Effector CD4-positive, alpha-beta T cell (primary cell): Measurements from ENCODE around the gene FOXN1.
A peak's percentile ranks its signal among the peaks of the same experiment; 100 is the strongest.

Experiments used
- DNase-seq: peaks from one replicate; pipeline ENCODE4 v3.0.0-alpha.2; 2020

Gene FOXN1

GRCh38 chr17:28576758-28577465 is 70.8 kb downstream of the FOXN1 start, which contains the start of gene ALDOC:
TSS of gene ALDOC (minus strand) at chr17:28576895. CDS start at chr17:28575532, 1,363 bp downstream.
- DNase-seq = peak; percentile 97

DNA sequence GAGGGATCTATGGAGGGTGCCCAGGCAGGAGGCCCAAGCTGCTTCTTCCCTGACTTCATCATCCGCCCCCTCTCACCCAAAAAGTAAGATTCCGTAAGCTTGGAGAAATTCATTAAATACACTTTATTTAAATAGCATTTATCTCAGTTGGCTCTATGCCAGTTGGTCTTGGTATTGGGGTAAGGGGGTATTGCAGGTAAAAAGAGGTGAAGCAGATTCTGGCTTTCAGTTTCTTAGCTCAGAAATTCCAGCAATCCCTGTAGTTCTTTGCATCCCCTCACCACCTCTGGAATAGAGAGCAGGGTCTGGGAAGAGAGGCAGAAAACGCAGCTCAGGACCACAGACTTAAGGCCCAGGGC is 71.3 kb downstream of the FOXN1 start:
- no peak for DNase-seq

DNA sequence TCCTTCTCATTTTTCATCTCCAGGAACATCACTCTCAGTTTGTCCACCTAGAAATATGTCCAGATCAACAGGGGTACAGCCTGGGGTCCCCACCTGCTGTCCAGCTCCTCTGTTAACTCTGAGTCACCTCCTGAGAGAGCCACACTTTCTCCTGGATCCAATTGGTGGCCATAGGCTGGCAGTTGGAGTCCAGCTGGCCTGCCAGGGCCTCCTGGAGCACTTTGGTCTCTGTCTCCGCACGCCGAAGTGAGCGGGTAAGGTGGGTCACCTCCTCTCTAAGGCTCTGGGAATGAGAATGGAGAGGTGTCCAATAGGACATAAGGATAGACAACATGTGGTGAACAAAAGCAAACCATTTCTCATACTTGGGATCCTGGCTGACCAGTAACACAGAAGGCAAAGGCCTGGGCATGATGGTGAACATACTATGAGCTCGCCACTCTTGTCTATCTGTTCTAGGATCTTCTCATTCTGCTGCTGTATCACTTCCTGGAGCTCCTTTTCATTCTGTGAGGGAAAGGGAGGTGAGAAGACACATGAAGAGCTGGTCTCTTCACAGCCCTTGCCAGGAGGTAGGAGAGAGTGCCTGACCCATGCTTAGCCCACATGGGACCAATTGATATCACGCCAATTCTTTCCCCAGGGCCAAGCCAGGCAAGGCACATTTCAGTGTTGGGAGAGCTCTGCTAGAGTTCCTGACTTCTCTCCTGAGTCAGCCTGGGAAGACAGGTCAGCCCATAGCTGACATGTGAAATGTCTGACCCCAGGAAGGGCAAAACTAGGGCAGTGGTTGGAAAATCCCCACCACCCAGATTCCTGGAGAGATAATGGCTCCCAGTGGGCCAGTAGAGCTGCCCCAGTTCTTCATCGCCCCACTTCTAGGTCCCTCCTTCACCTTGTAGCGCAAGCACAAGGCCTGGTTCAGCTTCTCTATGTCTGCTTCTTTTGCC is 72.4 kb downstream of the FOXN1 start:
- DNase-seq = no peak

DNA sequence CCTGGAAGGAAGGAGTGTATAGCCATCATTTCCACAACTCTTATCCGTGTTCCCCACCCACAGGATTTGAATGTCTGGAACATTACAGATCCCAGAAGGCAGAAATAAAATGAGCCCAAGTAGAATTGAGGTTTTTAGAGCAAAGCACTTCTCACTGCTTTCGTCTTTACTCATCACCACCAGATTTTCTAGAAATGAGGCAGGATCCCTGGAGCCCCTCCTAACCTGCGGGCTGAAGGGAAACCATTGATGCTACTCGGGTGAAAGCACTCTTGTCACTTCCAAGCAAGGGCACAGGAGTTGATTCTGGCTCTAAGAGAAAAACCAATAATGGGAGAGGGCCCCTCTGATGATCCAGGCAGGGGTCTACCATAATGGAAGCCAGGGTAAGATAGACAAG is 73.4 kb downstream of the FOXN1 start:
- DNase-seq = no peak

DNA sequence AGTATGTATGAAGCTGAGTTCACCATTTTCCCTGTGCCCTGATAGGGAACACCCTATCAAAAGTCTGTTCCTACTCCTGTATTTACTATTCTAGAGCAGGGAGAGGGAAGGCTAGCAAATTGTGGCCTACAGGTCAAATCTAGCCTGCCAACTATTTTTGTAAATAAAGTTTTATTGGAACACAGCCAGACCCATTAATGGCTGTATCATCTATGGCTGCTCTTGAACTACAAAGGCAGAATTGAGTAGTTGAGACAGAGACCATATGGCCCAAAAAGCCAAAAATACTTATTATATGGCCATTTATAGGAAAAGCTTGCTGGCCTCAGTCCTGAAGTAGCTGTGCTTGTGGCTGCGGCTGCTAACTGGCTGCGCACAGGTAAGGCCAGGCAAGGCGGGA is 74.8 kb downstream of the FOXN1 start:
- DNase-seq = no peak

GRCh38 chr17:28582513-28582912 is 76.4 kb downstream of the FOXN1 start:
- DNase-seq = no peak

DNA sequence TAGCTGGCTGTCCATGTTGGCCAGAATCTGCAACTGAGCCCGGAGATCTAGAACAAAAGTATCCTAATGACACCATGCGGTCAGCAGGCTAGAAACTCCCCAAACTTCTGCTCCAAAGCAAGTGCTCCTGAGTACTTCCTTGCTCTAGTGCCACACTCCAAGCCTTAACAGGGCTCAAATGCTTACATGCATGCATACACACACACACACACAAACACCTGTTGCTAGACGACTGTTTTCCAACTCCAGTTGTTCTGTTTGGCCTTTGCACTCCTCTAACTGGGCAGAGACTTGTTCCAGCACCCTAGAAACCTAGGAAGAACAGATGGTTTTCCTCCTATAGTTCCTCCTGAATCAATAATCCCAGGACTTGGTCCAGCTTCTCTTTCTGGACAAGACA is 78.3 kb downstream of the FOXN1 start:
- no peak for DNase-seq

DNA sequence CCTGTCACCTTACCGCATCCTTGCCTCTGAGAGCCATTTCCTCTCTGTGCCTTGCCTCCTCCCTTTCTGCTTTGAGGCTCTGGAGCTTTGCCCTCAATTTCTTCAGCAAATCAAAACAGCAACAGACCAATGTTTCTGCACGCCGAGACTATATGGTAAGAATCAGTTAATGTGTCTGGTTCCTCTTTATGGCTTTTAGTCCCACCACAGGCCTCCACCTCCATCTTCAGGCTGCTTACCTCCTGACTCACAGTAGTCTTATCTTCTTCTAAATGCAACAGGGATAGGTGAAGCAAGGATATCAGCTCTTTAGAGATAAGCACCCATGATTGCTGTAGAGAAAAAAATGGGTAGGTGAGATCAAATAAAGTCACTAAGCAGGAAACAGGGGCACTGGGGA is 79.7 kb downstream of the FOXN1 start:
- DNase-seq = no peak
